Adrenal gland (tissue), 12 donors: ENCODE results near the gene DPEP2. TPM values are rescaled to one million over a fixed set of nuclear protein-coding genes. Genes with fewer than 3 reads are reported as not detected.

Source experiments
- polyA plus RNA-seq, 3 donors: library from polyadenylated mRNA; stranded (reverse); fragments of 200-250 nt in 2 of 3; fragments of 350-450 nt in 1 of 3; fragmentation: Illumina TruSeq in 1 of 3; extraction: RNeasy Lipid Tissue Mini Kit (QIAGEN cat#74804) in 1 of 3; gene quantifications; one replicate each; pipeline ENCODE4 v1.2.3, GENCODE V29; 2013 to 2014
- small RNA-seq, 2 donors: library from RNA; depleted of rRNA; stranded (forward); fragments of <200 nt; gene quantifications; one replicate each; pipeline ENCODE3, GENCODE V24; 2016
- total RNA-seq, 9 donors: library from RNA; depleted of rRNA in 4 of 9; stranded (reverse); fragments of >200 nt in 4 of 9; fragments of 120-200 nt in 1 of 9; fragmentation: NEBNext Ultra II Directional in 1 of 9; extraction: Animal tissue kit (Norgen Biotek cat#: 25700) in 1 of 9; gene quantifications; one replicate each; pipeline versions ENCODE4 v1.1.0 to v1.2.4, GENCODE V29; 2013 to 2023
- donor health status: healthy with polysubstance abuse.
- donor health status: Bipolar disorder and iron deficiency.
- donor health status: DM: yes; HTN: yes; CAD: no.
- donor health status: DM: no; HTN: no; CAD: no.
- donor health status: DM: no; HTN: no; CAD: no.
- donor health status: DM: yes; HTN: yes; CAD: no.

DPEP2 gene
- total and polyA plus RNA-seq, 12 donors, result 0.27 to 8.4 (median 1.4) TPM

Small RNA genes lying within 50 kb of the gene (small RNA-seq; reads per million reads assigned to genes)
- gene RNU6-359P, result 0 reads per million in 2 donors

Other genes starting within 250 kb of the DPEP2 start
- gene RANBP10, start 192.9 kb downstream of the DPEP2 start, total RNA-seq, result 10 to 100 TPM in 7 of 9 donors, 1 to 10 TPM in 2; 9.4 to 74.1 (median 23.1) TPM
- gene RANBP10, start 192.9 kb downstream of the DPEP2 start, polyA plus RNA-seq, result 10 to 100 TPM; 19.1 to 45.8 (median 20.1) TPM
- gene TSNAXIP1, start 192.6 kb downstream of the DPEP2 start, total RNA-seq, result 1 to 10 TPM in 8 of 9 donors, under 1 TPM in 1; 0.72 to 3.6 (median 2.1) TPM
- gene TSNAXIP1, start 192.6 kb downstream of the DPEP2 start, polyA plus RNA-seq, result 10 to 100 TPM in 2 of 3 donors, 1 to 10 TPM in 1; 2.2 to 18.7 (median 15.7) TPM
- gene THAP11, start 157.2 kb downstream of the DPEP2 start, total RNA-seq, result 10 to 100 TPM; 19.9 to 85.6 (median 34.3) TPM
- 1 to 10 TPM; 8.4 to 8.6 (median 8.5) TPM for gene THAP11, start 157.2 kb downstream of the DPEP2 start, polyA plus RNA-seq
- 100 to 1,000 TPM in 2 of 9 donors, 10 to 100 TPM in 7; 30.0 to 201 (median 79.5) TPM for gene NUTF2, start 152.6 kb downstream of the DPEP2 start, total RNA-seq
- gene NUTF2, start 152.6 kb downstream of the DPEP2 start, polyA plus RNA-seq, result 100 to 1,000 TPM; 131 to 170 (median 134) TPM
- 10 to 100 TPM; 18.1 to 58.6 (median 33.6) TPM for gene CENPT, start 151.8 kb downstream of the DPEP2 start, total RNA-seq
- 100 to 1,000 TPM in 2 of 3 donors, 10 to 100 TPM in 1; 15.8 to 250 (median 126) TPM for gene CENPT, start 151.8 kb downstream of the DPEP2 start, polyA plus RNA-seq
- 10 to 100 TPM; 34.0 to 70.8 (median 48.8) TPM for gene EDC4, start 126.4 kb downstream of the DPEP2 start, total RNA-seq
- 100 to 1,000 TPM in 1 of 3 donors, 10 to 100 TPM in 2; 57.8 to 115 (median 73.3) TPM for gene EDC4, start 126.4 kb downstream of the DPEP2 start, polyA plus RNA-seq
- gene NRN1L, start 114.6 kb downstream of the DPEP2 start, total RNA-seq, result 10 to 100 TPM in 1 of 9 donors, 1 to 10 TPM in 2, under 1 TPM in 4, not detected in 2; 0.72 to 28.2 (median 0.92) TPM
- 1 to 10 TPM in 2 of 3 donors, under 1 TPM in 1; 0.99 to 6.8 (median 2.5) TPM for gene NRN1L, start 114.6 kb downstream of the DPEP2 start, polyA plus RNA-seq
- gene PSKH1, start 106.2 kb downstream of the DPEP2 start, total RNA-seq, result 10 to 100 TPM; 19.9 to 43.7 (median 26.3) TPM
- gene PSKH1, start 106.2 kb downstream of the DPEP2 start, polyA plus RNA-seq, result 10 to 100 TPM in 2 of 3 donors, 1 to 10 TPM in 1; 9.5 to 18.2 (median 15.4) TPM
- 1 to 10 TPM in 4 of 9 donors, under 1 TPM in 4, not detected in 1; 0.26 to 2.2 (median 1.0) TPM for gene CTRL, start 67.6 kb downstream of the DPEP2 start, total RNA-seq
- 1 to 10 TPM in 2 of 3 donors, under 1 TPM in 1; 0.09 to 4.6 (median 3.2) TPM for gene CTRL, start 67.6 kb downstream of the DPEP2 start, polyA plus RNA-seq
- 10 to 100 TPM; 42.0 to 71.9 (median 61.0) TPM for gene PSMB10, start 62.6 kb downstream of the DPEP2 start, total RNA-seq
- gene PSMB10, start 62.6 kb downstream of the DPEP2 start, polyA plus RNA-seq, result 100 to 1,000 TPM in 2 of 3 donors, 10 to 100 TPM in 1; 12.6 to 315 (median 305) TPM
- gene LCAT, start 55.4 kb downstream of the DPEP2 start, total RNA-seq, result 10 to 100 TPM in 4 of 9 donors, 1 to 10 TPM in 5; 4.1 to 27.6 (median 9.4) TPM
- gene LCAT, start 55.4 kb downstream of the DPEP2 start, polyA plus RNA-seq, result 100 to 1,000 TPM in 1 of 3 donors, 10 to 100 TPM in 1, 1 to 10 TPM in 1; 3.0 to 240 (median 91.1) TPM
- gene SLC12A4, start 30.8 kb downstream of the DPEP2 start, total RNA-seq, result 100 to 1,000 TPM in 1 of 9 donors, 10 to 100 TPM in 8; 15.4 to 101 (median 72.9) TPM
- gene SLC12A4, start 30.8 kb downstream of the DPEP2 start, polyA plus RNA-seq, result 100 to 1,000 TPM in 1 of 3 donors, 10 to 100 TPM in 2; 39.6 to 111 (median 47.0) TPM
- under 1 TPM in 1 of 9 donors, not detected in 8; 0.11 TPM for gene DPEP3, start 19.0 kb downstream of the DPEP2 start, total RNA-seq
- under 1 TPM; 0.07 to 0.32 (median 0.11) TPM for gene DPEP3, start 19.0 kb downstream of the DPEP2 start, polyA plus RNA-seq
- gene DPEP2NB, start 16.4 kb upstream of the DPEP2 start, total RNA-seq, result not detected
- gene DPEP2NB, start 16.4 kb upstream of the DPEP2 start, polyA plus RNA-seq, result not detected
- 10 to 100 TPM in 7 of 9 donors, 1 to 10 TPM in 2; 6.4 to 18.4 (median 13.7) TPM for gene DDX28, start 23.7 kb upstream of the DPEP2 start, total RNA-seq
- gene DDX28, start 23.7 kb upstream of the DPEP2 start, polyA plus RNA-seq, result 10 to 100 TPM in 1 of 3 donors, 1 to 10 TPM in 2; 6.8 to 13.0 (median 9.1) TPM
- 10 to 100 TPM in 6 of 9 donors, 1 to 10 TPM in 3; 6.3 to 25.3 (median 13.1) TPM for gene DUS2, start 23.8 kb upstream of the DPEP2 start, total RNA-seq
- gene DUS2, start 23.8 kb upstream of the DPEP2 start, polyA plus RNA-seq, result 10 to 100 TPM in 2 of 3 donors, 1 to 10 TPM in 1; 7.1 to 13.2 (median 10.1) TPM
- gene NFATC3, start 85.9 kb upstream of the DPEP2 start, total RNA-seq, result 10 to 100 TPM; 26.6 to 81.2 (median 36.2) TPM
- gene NFATC3, start 85.9 kb upstream of the DPEP2 start, polyA plus RNA-seq, result 10 to 100 TPM in 2 of 3 donors, 1 to 10 TPM in 1; 6.6 to 20.3 (median 11.6) TPM
- gene ESRP2, start 236.6 kb upstream of the DPEP2 start, total RNA-seq, result 1 to 10 TPM in 3 of 9 donors, under 1 TPM in 6; 0.13 to 2.2 (median 0.50) TPM
- gene ESRP2, start 236.6 kb upstream of the DPEP2 start, polyA plus RNA-seq, result under 1 TPM; 0.31 to 0.97 (median 0.37) TPM
- 10 to 100 TPM; 10.4 to 37.1 (median 27.2) TPM for gene PLA2G15, start 245.9 kb upstream of the DPEP2 start, total RNA-seq
- 10 to 100 TPM in 2 of 3 donors, 1 to 10 TPM in 1; 6.0 to 18.2 (median 13.6) TPM for gene PLA2G15, start 245.9 kb upstream of the DPEP2 start, polyA plus RNA-seq